HG03442 (cell line): ENCODE data around the gene ATP2B2.

Experiments
- ATAC-seq: cut with Tn5 transposase; IDR thresholded peaks from one replicate; pipeline ENCODE4 v1.9.1; 2021; ENCODE audit warnings: mild to moderate bottlenecking, moderate library complexity; ENCODE audit not compliant: unreplicated experiment

ATP2B2 gene

DNA sequence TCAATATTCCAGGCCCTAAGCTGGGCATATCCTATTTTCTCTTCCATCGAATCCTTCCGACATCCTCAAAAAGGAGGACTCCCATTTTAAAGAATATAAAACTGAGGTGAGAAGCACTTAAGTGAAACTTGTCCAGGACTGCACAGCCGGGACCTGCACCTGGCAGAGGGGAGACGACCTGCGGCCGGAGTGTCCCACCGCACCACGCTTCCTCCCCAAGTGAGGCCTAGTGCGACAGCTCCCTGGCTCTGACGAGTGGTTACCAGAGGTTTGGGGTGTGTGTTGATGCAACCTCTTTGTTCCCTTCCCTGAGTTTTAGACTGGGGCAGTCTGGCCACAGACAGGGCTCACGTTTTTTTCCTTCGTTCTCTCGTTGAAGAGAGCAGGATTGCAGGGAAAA, 24.9 kb upstream of the ATP2B2 start:
- ATAC-seq, result no peak

DNA sequence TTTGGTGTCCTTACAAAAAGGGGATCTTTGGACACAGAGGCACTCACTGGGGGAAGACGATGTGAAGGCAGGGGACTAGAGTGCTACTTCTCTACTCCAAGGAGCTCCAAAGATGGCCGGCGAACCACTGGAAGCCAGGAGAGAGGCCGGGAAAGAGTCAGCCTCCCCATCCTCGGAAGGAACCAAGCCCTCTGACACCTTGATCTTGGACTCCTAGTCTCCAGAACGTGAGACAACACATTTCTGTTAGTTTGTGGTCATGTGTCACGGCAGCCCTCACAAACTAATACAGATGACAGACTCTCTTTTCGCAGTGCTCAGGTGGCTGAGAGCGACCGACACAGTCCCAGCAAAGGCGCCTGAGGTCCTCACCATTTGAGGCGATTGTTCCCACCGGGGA, 24.4 kb upstream of the ATP2B2 start:
- no peak for ATAC-seq

DNA sequence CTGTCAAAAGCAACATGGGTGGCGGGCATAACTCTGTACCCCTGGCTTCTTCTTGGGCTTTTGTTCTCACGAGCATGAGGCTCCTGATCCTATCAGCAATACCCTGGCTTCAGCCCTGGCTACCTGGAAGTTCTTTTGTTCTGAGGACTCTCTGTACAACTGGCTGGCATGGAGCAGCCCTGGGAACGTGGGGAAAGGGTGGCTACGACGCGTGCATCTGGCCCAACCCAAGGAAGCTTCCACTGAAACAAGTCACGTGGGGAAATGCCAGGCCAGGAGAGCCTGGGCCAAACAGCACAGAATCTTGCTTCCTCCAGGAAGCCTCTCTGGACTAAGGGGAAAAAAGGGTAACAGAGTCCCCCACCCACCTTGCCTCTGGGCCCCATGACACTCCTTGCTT, 22.7 kb upstream of the ATP2B2 start:
- ATAC-seq, result no peak

DNA sequence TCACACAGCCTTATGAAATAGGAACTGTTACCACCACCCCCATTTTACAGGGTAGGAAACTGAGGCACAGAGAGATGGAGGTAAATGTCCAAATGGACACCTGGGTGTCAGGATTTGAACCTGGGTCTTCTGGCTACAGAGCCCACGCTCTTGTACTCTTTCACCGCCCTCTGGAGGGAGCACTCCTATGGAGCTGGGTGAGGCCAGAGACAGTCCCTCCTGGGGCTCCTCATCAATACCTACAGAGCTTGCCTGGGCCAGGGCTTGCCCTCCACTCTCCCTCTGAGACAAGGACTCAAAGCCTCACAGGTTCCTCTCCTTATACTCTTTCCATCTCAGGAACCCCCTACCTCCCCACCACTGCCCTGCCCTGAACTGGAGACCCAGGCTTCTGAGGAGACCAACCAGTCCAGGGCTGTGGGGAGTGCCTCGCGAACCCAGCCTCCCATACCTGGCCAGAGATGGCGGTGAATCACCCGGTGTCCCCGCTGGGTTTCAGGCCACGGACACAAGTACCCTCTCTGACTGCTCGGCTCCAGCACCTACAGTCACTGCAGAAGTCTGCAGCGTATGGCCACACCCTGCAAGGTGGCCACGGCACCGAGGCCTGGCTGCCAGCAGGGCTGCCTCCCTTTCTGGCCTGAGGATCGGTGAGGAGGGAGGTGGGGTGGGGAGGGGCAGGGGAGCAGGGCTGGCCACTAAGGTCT, 22.1 kb upstream of the ATP2B2 start:
- no peak for ATAC-seq

DNA sequence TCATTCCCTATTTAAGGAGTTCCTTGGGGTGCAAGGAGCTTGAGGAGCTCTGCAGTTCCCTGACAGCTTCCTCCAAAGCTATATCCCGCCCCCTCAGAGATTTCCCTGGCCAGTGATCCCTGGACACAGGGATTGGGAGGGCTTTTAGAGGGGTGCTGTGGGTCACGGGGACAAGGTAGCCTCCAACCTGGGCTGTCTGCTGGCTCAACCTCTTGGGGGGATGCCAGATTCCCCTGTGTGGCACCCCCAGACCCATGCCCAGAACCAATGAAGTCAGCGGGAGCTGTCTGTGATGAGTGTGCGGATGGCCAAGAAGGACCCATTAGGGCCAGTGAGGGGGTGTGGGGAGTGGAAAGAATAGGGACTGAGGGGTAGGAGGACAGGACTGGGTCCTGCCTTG, 21.0 kb upstream of the ATP2B2 start:
- ATAC-seq, result no peak

DNA sequence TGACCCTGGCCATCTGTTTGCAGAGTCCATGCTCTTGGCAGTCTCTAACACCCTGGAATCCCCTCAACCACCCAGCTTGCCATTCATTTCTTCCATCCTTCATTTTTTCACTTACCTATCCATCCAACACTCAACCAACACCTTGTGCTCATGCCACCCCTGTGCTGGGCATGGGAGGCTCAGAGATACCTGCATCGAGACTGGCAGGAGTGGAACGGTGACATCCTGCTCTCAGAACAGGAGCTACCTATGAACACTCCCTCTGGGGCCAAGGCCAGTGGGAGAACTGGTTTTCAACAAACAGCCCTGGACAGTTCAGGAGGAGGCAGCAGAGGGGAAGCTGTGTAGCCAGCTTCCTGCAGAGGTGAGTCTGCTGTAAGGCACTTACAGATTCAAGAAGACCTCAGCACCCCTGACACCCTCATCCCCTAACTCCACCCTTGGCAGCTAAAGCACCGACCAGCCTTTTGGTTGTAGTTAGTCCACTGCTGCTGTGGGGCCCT, 19.5 kb upstream of the ATP2B2 start:
- ATAC-seq, result no peak

DNA sequence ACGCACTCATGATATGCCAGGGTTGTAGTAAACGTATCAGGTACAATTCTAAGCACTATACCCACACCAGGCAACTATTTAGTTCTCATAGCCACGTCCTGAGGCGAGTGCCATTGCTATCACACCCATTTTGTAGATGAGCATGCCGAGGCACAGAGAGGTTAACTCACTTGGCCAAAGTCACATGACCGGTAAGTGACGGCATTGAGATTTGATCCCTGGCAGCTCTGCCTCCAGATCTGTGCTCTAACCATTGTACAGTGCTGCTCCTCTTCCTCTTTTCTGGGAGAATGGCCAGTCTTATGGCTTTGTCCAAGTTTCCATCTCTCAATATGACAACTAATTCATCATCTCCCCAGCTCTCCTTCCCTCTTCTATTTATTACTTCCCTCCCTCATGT, 18.9 kb upstream of the ATP2B2 start:
- no peak for ATAC-seq

DNA sequence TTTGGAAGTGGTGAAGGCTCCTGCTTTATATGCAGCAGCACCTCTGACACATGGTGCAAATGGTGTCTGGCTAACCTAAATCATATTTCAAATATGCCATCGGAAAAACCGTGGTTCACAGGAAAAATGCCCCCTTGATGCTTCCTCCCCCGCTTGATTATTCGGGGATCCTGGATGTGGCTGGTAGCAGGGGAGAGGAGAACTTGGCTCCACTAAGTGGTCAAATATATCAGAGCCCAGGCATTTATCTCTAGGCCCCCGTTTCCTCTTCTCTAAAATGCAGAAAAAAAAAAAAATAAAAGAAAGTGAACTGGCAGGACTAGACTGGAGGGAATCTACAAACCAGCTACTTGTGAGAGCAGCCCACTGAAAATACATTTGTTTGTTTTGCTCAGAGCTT, 18.2 kb upstream of the ATP2B2 start:
- no peak for ATAC-seq

DNA sequence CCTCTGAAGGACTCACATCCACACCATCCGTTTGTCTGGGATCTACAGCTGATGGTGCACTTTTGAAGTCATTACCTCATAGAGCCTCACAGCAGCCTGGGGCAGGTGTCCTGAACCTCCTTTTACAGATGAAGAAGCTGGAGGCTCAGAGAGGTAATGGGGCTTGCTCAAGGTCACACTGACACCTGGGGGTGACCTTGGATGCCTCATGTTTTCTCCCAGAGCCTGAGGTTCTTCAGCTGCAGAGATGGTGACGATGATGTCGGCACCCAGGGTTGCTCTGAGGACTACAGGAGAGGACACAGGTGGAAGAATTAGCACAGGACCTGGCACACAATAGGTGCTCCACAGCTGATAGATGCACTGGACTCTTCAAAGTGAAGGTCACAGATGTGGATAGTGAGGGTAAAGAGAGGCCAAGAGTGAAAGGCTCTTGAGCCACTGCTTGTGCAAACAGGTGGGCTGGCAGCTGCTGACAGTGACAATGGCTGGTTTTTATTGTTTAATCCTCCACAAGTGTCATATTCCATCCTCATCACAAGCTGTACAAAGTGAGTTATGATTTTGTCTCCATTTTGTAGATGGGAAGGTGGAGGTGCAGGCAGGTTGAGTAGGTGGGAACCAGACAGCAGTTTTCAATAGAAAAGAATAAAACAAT, 17.4 kb upstream of the ATP2B2 start:
- ATAC-seq, result no peak

DNA sequence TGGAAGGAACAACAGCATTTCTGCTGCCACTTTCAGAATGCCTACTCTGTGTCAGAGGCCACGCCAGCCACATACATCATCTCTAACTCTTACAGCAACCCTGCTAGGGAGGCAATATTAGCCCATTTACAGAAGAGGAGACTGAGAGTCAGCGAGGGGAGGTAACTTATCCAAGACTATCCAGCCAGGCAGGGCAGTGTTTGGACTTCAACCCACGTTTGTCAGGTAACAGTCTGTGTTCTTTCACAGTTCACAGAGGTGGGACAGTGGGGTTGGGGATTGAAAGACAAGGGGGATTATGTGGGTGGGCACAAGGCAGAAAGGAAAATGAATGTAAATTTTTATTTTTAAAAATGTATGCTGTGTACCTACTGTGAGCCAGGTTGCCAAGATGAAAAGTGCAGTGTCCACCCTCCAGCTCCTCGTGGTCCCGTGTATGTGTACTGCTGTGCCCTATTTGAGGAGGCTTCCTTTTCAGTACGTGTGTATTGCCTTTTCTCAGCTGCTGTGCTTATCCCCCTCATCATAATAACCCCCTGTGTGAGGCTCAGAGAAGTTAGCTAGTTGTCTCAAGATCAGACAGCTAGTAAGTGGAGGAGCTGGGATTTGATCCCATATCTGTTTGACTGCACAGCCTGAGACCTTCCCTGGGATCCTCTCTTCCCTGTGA, 16.5 kb upstream of the ATP2B2 start:
- no peak for ATAC-seq

DNA sequence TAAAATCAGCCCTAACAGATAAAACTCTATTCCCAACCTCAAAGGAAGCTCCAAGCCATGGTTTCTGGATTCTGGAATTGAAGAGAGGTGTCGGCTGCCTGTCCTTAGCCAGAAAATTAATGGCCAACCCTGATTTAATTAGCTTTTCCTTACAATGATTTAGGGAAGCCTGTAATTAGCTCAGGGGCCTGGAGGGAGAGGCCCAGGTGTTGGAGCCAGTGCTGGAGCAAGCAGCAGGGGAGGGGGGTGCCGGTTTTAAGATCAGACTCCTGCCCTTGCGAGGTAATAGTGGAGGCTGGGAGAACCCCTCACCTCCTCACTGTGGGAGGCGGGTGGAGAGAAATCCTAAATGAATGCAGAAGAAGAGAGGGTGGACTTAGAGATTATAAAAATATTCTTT, 14.7 kb upstream of the ATP2B2 start:
- ATAC-seq, result no peak

DNA sequence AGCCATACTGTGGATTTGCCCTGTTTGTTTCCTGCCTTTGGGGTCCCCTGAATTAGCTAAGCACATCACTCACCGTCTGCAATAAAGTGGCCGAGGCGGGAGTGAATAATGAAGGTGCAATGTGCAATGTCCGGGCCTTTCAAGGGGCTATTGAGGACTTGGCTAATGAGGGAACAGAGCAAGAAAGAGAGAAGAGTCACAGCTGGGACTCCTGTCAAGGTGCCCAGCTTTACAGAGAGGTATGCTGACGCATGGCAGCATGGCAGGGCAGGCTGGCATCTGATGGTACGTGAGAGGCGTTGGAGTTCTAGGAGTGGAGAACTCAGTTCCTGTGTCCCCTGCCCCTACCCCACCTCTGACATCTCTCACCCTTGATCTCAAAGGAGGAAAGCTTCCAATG, 13.8 kb upstream of the ATP2B2 start:
- no peak for ATAC-seq

DNA sequence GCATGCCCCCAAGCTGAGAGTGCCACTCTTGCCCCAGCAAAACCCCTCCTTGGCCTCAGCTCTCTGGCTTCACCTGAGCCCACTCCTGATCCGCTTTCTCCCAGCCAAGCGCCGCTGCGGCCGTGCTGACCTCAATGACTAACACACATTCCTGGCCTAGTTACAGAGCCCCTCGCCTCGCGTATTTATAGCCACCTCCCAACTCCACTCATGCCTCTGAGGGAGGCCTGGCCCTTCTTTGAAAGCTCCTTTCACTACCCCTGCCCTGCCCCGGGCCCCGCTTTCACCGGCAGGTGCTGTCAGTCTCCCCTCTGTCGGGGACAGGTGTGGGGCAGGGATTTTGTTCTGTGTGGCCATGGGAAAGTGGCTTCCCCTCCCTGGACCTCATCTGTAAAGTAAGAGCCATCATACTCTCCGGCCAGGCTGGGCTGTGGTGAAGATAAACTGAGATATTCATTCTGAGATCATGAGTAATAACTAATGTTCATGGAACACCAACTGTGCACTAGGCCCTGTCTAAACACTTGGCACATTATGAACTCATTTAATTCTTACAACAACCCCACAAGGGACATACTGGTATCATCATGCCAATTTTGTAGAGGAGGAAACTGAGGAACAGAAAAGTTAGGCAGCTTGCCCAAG, 13.2 kb upstream of the ATP2B2 start:
- ATAC-seq, result no peak

DNA sequence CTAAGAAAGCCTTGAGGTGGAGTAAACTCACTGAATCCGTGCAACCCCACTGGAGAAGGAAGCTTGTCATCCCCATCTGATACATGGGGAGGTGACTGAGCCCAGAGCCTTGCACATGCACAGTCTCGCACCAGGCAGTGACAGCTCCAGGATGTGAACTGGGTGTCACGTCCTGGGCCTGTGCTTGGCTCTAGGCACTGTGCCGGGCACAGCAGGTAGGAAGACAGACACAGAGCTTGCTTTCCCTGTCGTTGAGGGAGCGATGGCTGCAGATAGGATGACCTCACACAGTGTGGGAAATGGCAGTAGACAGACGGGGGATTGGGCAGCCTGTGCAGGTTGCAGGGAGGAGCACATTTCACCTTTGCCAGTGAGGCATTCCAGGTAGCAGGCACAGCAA, 12.2 kb upstream of the ATP2B2 start:
- no peak for ATAC-seq

DNA sequence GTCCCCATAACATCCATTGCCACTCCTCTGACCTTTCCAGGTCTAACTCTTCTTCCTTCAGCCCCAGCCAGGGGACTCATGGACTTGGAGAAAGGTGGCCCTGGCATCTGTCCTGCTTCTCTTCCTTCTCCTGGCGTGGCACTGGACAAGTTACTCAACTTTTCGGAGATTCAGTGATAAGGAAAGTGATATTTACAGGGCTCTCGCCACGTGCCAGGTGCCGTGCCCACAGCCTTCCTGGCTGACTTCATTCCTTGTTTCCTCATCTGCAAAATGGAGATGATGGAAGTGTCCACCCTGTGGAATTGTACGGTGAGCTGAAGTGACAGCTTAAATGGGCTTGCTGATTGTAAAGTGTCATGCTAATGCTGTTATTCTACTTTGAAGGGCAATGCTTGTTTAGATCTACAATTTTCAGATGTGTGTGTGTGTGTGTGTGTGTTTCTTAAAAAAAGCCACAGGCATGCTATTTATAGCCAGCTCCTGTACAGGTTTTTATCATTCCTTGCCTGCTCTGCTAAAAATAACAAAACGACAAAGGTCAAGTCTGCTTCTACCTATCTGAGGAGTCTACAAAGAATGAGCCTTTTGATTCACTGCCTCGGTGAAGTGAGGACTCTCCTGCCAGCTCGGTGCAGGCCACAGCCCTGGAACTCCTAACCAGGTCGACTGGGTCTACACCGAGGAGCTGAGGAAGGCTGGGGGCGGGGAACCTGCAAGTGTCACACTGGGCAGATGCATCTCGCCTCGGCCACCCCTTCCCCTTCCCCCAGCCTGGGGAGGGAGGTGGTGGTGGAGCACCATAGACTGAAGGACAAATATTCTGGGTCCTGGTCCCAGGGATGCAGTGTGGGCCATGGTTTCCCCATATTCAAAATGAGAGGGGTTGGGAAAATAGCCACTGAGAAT, 11.4 kb upstream of the ATP2B2 start:
- ATAC-seq, result no peak

DNA sequence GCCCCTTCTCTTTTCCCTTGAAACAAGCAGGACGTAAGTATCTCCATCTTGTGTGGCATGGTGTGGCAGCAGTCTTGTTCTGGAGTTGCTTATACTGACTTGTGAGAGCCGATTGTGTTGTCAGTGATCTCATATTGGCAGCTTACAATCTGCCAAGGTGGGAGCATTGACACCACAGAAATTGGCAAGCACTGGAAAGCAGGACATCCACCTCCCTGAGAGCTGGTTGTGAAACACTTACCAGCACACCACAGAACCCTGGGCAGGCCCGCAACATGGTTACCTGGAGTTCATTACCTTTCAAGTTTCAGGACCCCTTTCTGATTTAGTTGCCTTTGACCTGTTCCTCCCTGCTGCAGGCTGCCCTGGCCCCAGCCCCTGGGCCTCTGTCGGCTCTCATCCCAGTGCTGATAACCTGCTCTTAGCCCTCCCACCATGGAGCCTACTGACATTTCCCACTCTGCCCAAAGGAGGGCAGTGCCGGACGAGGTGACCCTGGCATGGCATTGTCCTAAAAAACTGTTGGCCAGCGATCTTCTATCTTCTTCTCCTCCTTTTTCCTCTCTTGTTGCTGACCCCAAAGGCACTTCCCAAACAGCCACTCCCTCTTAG, 10.6 kb upstream of the ATP2B2 start:
- no peak for ATAC-seq

DNA sequence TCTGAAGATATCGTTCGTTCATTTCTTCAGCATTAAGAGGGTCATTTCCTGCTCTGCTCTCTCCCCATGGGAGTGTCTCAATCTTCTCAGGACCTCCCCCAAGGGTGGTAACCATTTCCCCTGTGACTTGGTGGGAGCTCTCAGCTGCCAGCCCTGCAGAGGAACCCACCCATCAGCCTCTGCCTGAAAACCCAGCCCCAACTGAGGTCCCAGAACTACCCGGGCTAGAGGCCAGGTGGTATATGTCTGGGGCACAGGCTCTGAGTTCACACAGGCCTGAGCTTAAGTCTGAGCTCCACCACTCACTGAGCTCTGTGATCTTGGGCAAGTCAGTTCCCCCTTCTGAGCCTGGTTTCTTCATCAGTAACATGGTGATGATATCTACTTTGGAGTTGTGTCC, 10.0 kb upstream of the ATP2B2 start:
- no peak for ATAC-seq

DNA sequence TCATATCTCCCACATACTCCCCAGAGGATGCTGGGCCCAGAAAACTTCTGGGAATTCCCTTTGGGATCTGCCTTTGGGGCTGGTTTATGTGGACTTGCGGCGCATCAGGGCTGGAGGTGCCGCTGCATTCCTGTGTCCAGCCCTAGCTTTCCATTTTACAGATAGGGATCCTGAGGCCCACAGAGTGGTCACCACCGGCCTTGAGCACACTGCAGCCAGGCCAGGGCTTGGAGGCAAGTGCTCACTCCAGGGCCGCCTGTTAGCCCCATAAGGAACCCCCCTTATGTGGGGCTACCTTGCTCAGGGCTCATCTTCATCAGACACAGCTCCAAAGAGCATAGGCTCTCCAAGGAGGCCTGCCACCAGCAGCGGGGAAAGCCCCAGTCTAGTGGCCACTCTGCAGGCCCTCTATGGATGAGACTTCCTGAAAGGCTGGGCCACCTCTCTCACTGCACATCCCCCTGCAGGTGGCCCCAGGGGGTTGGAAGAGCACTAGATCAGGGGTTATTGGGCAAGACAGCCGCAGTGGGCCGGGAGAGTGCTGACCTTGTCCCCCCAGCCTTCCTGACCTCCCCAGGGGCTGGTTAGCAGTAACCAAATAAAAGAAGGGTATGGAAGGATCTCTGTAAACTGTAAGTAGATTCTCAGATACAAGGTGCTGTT, 9.2 kb upstream of the ATP2B2 start:
- ATAC-seq, result no peak

DNA sequence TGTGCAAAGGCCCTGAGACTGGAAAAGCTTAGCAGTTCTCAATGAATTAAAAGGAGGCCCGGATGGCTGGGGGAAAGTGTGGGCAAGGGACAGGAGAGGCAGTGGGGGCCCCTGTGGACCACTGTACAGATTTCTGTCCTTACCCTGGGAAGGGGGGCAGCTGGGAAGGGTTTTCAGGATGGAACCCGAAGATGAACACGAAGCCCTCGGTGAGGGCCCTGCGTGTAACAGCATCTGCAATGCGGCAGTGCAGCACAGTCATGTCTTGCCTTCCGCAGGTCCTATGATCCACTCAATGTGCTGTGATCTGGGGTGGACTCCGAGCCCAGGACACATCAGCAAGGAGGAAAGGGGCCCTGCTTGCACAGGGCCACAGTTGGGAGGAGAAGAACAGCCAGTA, 7.9 kb upstream of the ATP2B2 start:
- no peak for ATAC-seq

DNA sequence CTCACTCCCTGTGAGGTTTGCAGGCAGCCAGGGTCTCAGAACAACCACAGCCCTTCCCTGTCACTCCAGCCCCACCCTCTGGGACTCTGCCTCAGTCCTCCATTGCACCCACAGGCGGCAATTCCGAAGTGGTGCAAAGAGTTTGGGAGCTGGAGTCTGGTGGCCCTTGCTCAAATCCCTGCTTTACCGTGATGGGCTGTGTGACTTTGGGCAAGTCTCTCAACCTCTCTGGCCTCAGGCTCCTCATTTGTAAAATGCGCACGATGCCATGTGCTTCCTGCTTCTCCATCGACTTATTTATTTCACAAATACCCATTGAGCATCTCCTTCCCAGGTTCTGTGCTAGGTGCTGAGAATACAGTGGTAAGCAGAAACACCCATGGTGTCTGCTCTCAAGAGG, 7.3 kb upstream of the ATP2B2 start:
- no peak for ATAC-seq
